Hepatocyte (in vitro differentiated cells): ENCODE measurements around the gene ATP8A1.

Experiments
- CTCF ChIP-seq: fragments of 200-600 bp; sonication (generic); IDR thresholded peaks from 2 replicates; pipeline ENCODE4 v1.5.1; 2016; ENCODE audit warnings: antibody characterized with exemption, mild to moderate bottlenecking; ENCODE audit not compliant: poor library complexity
- EZH2phosphoT487 ChIP-seq: fragments of 200-600 bp; sonication (generic); IDR thresholded peaks from one replicate; pipeline ENCODE4 v1.6.1; 2018; ENCODE audit warnings: antibody characterized with exemption, mild to moderate bottlenecking, low read depth, moderate library complexity; ENCODE audit not compliant: unreplicated experiment, severe bottlenecking

- TF ChIP-seq CTCF (no peak), EZH2phosphoT487 (no peak)
Measured at GRCh38 chr4:42676066-42676951, 19.4 kb upstream of the ATP8A1 start.
